Measurements from ENCODE around the gene WDR45. TPM values are rescaled to one million over a fixed set of nuclear protein-coding genes. Genes with fewer than 3 reads are reported as not detected.

Gene WDR45
- total and polyA plus RNA-seq, 2 of the 13 experiments (the other 11 are each of a cell fraction or from before 2014, with no cell fraction given) = 16.4 to 65.5 TPM

- TF ChIP-seq HOXD1 (CRISPR knock-in tag; IDR thresholded peaks at IDR 0.05) = no peak
- no peak for TF ChIP-seq ZMAT5 (CRISPR knock-in tag; IDR thresholded peaks at IDR 0.05; ENCODE audit: borderline replicate concordance, low read depth)
- TF ChIP-seq LCORL (IDR thresholded peaks at IDR 0.05) = no peak
- TF ChIP-seq LCORL (CRISPR knock-in tag; IDR thresholded peaks at IDR 0.05) = peak; percentile 53; the same call in 1 of the 2 replicates
- no peak for TF ChIP-seq NONO (IDR thresholded peaks at IDR 0.05)
- TF ChIP-seq NONO (CRISPR knock-in tag; conservative IDR thresholded peaks at IDR 0.05) = 0 out of 2 replicates have a peak, but pooled peaks have one; percentile 18
- TF ChIP-seq GLI4 (CRISPR knock-in tag; IDR thresholded peaks at IDR 0.05; ENCODE audit: borderline replicate concordance) = no peak
- TF ChIP-seq SMC3 (IDR thresholded peaks at IDR 0.05; ENCODE audit: low read length) = no peak
- TF ChIP-seq POLR2G (IDR thresholded peaks at IDR 0.05; ENCODE audit: low read depth, low read length) = no peak; the same call in 1 of the 2 replicates
- no peak for TF ChIP-seq SRY (CRISPR knock-in tag; IDR thresholded peaks at IDR 0.05)
- no peak for TF ChIP-seq THAP7 (CRISPR knock-in tag; IDR thresholded peaks at IDR 0.05)
- TF ChIP-seq NR2F6 (IDR thresholded peaks at IDR 0.05) = peak; percentile 57
- TF ChIP-seq NR2F6 (CRISPR knock-in tag; IDR thresholded peaks at IDR 0.05) = peak; percentile 74
- TF ChIP-seq TFAP4 (IDR thresholded peaks at IDR 0.05; ENCODE audit: borderline replicate concordance, low read depth) = peak; percentile 94
- TF ChIP-seq ZNF7 (CRISPR knock-in tag; IDR thresholded peaks at IDR 0.05) = no peak
- no peak for TF ChIP-seq EED (CRISPR knock-in tag; IDR thresholded peaks at IDR 0.05)
- no peak for TF ChIP-seq DR1 (CRISPR knock-in tag; IDR thresholded peaks at IDR 0.05)
- TF ChIP-seq DNMT3B (CRISPR knock-in tag; conservative IDR thresholded peaks at IDR 0.05) = no peak
These were observed 22.5 kb upstream of the WDR45 start (continued) for GRCh38 chrX:49102190-49102589.
